Body of pancreas (tissue), 4 donors: ENCODE results near the gene NOXRED1. TPM values are rescaled to one million over a fixed set of nuclear protein-coding genes. Genes with fewer than 3 reads are reported as not detected.

Experiments
- ATAC-seq: fragments of 150-250 bp; one replicate; pipeline ENCODE4 v1.9.1; 2016
- DNase-seq, 4 donors: peaks; one replicate each; pipeline ENCODE4 v3.0.0-alpha.2; 2019
- H3K27ac ChIP-seq, 4 donors: fragments of 200-600 bp; sonication (generic); 1 replicate in 3 of 4; 2 replicates in 1 of 4; pipeline versions ENCODE4 v1.5.1 to v1.6.1; 2016 to 2019; ENCODE audit warnings: mild to moderate bottlenecking in 1 of 4, mixed read lengths in 1 of 4, moderate library complexity in 1 of 4
- H3K27me3 ChIP-seq, 2 donors: fragments of 200-600 bp; sonication (generic); one replicate each; pipeline ENCODE4 v1.6.0; 2016; ENCODE audit warnings: mild to moderate bottlenecking in 1 of 2
- H3K36me3 ChIP-seq, 2 donors: fragments of 200-600 bp; sonication (generic); replicated peaks in 1 of 2; 2 replicates each; pipeline ENCODE4 v1.5.1; 2016; ENCODE audit warnings: low read depth in 2 of 2; ENCODE audit not compliant: insufficient read depth in 1 of 2
- H3K4me1 ChIP-seq: fragments of 200-600 bp; sonication (generic); one replicate; pipeline ENCODE4 v1.6.0; 2016
- H3K4me3 ChIP-seq, 2 donors: fragments of 200-600 bp; sonication (generic); 1 replicate in 1 of 2; 2 replicates in 1 of 2; pipeline ENCODE4 v1.5.1; 2016 to 2019
- H3K9me3 ChIP-seq, 3 donors: fragments of 200-600 bp; sonication (generic); 1 replicate in 2 of 3; 2 replicates in 1 of 3; pipeline ENCODE4 v1.5.1; 2016
- CTCF ChIP-seq, 7 experiments: fragments of 450-650 bp in 4 of 7; fragments of 200-600 bp in 3 of 7; sonication (generic) in 3 of 7; IDR thresholded peaks; one replicate each; pipeline ENCODE4 v1.5.1; 2016 to 2019; ENCODE audit warnings: antibody characterized with exemption in 7 of 7
- POLR2A ChIP-seq, 3 donors: fragments of 450-650 bp; IDR thresholded peaks; one replicate each; pipeline ENCODE4 v1.6.1; 2016; ENCODE audit warnings: antibody characterized with exemption in 3 of 3, mild to moderate bottlenecking in 2 of 3
- WGBS, 2 donors: methylation state at CpG; one replicate each; pipeline ENCODE4 v1.1.5; 2017; 5-methylcytosine and 5-hydroxymethylcytosine counted together
- intact Hi-C: fragments of 100-400 bp; cut with DNase I; formaldehyde crosslinking; loops from one replicate; pipeline ENCODE4 v1.15.1; 2023
- total RNA-seq, 2 donors: library from RNA; depleted of rRNA; stranded (reverse); fragments of >200 nt; gene quantifications; one replicate each; pipeline ENCODE4 v1.1.0, GENCODE V29; 2016

NOXRED1 gene
- total RNA-seq, 2 donors from 2014 or later: 0.52 to 5.3 TPM

GRCh38 chr14:77376771-77377501 lies 46.4 kb downstream of the NOXRED1 start, which contains the start of the genes SAMD15 and TMED8:
Gene SAMD15, plus strand, starts transcription at chr14:77377379. Its CDS starts 40 bp downstream, at chr14:77377419.
Gene TMED8, minus strand, starts transcription at chr14:77377094. Its CDS starts 41 bp downstream, at chr14:77377053.
- Histone ChIP-seq H3K27ac (peak within 1 kb of the TSS; percentile 18 to 93 (median 83)), H3K9me3 (no peaks in the 10 kb centered on the region), H3K36me3 (no peaks in the 10 kb centered on the region), H3K4me1 (peaks cover 15% of the 10 kb centered on the region), H3K27me3 (no peaks in the 10 kb centered on the region), H3K4me3 (peak within 1 kb of the TSS; percentile 80 to 95)
- WGBS, 2 donors: 0 to 2% methylated on average over 23 to 52 of the region's 69 CpGs
- ATAC-seq (peak; percentile 97), DNase-seq (peak; percentile 78 to 88 (median 81))
- intact Hi-C loops: no loop called here
- TF ChIP-seq POLR2A (IDR thresholded peaks at IDR 0.05) (peak; percentile 25 to 62 (median 60)), CTCF (IDR thresholded peaks at IDR 0.05) (peak in 5 of 7 experiments; percentile 23 to 50 (median 39))

- Histone ChIP-seq H3K27ac (peak overlapping the region; percentile 18 to 93 (median 83)), H3K27me3 (no peaks in the 10 kb centered on the region), H3K4me1 (peaks cover 15% of the 10 kb centered on the region), H3K9me3 (no peaks in the 10 kb centered on the region), H3K36me3 (no peaks in the 10 kb centered on the region), H3K4me3 (peak overlapping the region; percentile 80 to 95)
- ATAC-seq: peak; percentile 3
- intact Hi-C loops: no loop called here
- TF ChIP-seq CTCF (IDR thresholded peaks at IDR 0.05) (no peak), POLR2A (IDR thresholded peaks at IDR 0.05) (no peak)
- DNase-seq: peak; percentile 5 to 26 (median 14)
- WGBS, 2 donors: 13 to 15% methylated on average over 24 of the region's 24 CpGs
Observed at GRCh38 chr14:77375973-77376770, 47.2 kb downstream of the NOXRED1 start.

- DNase-seq (no peak), ATAC-seq (no peak)
- intact Hi-C loops: no loop called here
- Histone ChIP-seq H3K27ac (no peak overlapping the region), H3K4me1 (peaks cover 15% of the 10 kb centered on the region), H3K36me3 (no peaks in the 10 kb centered on the region), H3K9me3 (no peaks in the 10 kb centered on the region), H3K27me3 (no peaks in the 10 kb centered on the region), H3K4me3 (no peak overlapping the region)
- 73 to 81% methylated on average over 9 of the region's 9 CpGs for WGBS, 2 donors
- no peak for TF ChIP-seq CTCF (IDR thresholded peaks at IDR 0.05)
- TF ChIP-seq POLR2A (IDR thresholded peaks at IDR 0.05): no peak
Observed at GRCh38 chr14:77375164-77375950, 48.0 kb downstream of the NOXRED1 start.

GRCh38 chr14:77372304-77372841 lies 51.0 kb downstream of the NOXRED1 start:
- no peak for DNase-seq
- 46 to 53% methylated on average over 4 of the region's 4 CpGs for WGBS, 2 donors

More at GRCh38 chr14:77372304-77372841, 51.0 kb downstream of the NOXRED1 start:
- ATAC-seq: no peak
- H3K36me3 ChIP-seq: no peaks in the 10 kb centered on the region
- H3K27me3 ChIP-seq: no peaks in the 10 kb centered on the region
- no peak for TF ChIP-seq POLR2A (IDR thresholded peaks at IDR 0.05)
- TF ChIP-seq CTCF (IDR thresholded peaks at IDR 0.05): no peak
- no peaks in the 10 kb centered on the region for H3K9me3 ChIP-seq
- H3K4me1 ChIP-seq: peaks cover 11% of the 10 kb centered on the region
- H3K27ac ChIP-seq: no peak overlapping the region
- intact Hi-C loops: no loop called here
- no peak overlapping the region for H3K4me3 ChIP-seq
